ENCODE data around the gene IP6K3. TPM values are rescaled to one million over a fixed set of nuclear protein-coding genes. Genes with fewer than 3 reads are reported as not detected.
A peak's percentile ranks its signal among the peaks of the same experiment; 100 is the strongest.

IP6K3 gene
- total RNA-seq, 1 donor from 2014 or later, result 0.16 TPM

DNA sequence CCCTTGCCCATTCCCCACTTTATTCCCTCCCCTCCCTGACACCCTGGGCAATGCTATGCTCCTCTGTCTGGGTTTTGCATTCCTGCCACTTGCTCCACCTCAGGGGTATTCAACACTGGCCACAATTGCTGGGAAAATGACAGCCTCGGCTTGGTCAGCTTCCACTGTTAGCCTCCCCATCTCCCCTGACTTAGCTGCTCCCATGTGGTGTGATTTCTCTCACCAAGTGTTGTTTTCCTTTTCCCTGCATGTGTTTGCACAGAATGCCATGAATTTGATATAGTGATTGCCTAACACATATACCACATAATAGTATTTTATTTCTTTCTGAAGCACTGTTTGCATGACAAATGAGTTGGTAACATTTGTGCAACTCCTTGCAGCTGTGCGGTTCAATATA is 43.7 kb upstream of the IP6K3 start:
- Mint-ChIP-seq H3K36me3 (peaks cover 4% of the 10 kb centered on the region), H3K27ac (no peak overlapping the region), H3K27me3 (ENCODE audit: low read depth) (peaks cover 11% of the 10 kb centered on the region), H3K9me3 (no peaks in the 10 kb centered on the region), H3K4me1 (peaks cover 41% of the 10 kb centered on the region), H3K4me3 (peak overlapping the region; percentile 12)
- TF ChIP-seq, protein P1, sequence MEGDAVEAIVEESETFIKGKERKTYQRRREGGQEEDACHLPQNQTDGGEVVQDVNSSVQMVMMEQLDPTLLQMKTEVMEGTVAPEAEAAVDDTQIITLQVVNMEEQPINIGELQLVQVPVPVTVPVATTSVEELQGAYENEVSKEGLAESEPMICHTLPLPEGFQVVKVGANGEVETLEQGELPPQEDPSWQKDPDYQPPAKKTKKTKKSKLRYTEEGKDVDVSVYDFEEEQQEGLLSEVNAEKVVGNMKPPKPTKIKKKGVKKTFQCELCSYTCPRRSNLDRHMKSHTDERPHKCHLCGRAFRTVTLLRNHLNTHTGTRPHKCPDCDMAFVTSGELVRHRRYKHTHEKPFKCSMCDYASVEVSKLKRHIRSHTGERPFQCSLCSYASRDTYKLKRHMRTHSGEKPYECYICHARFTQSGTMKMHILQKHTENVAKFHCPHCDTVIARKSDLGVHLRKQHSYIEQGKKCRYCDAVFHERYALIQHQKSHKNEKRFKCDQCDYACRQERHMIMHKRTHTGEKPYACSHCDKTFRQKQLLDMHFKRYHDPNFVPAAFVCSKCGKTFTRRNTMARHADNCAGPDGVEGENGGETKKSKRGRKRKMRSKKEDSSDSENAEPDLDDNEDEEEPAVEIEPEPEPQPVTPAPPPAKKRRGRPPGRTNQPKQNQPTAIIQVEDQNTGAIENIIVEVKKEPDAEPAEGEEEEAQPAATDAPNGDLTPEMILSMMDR (IDR thresholded peaks at IDR 0.05; ENCODE audit: unreplicated experiment), result no peak
- no peak for DNase-seq (ENCODE audit: low spot score in 2 of 2, unreplicated experiment in 2 of 2)

DNA sequence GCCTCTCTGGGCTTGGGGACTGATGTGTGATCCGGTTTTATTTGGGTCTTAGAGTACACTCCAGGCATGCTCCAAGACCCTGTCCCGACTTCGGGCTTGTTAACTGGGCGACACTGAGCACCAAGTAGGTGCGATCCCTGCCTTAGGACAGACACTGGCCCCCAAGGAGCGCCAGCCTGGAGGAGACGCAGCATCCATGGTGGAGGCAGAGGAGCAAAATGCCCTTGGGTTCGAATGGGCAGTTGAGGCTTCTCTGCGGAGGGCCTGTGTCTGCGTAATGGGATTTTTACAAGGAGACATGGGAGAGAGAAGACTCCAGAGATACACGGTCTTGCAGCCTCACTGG is 42.8 kb upstream of the IP6K3 start:
- Mint-ChIP-seq H3K36me3 (peaks cover 6% of the 10 kb centered on the region), H3K4me1 (peaks cover 44% of the 10 kb centered on the region), H3K4me3 (peak overlapping the region; percentile 78), H3K27ac (peak overlapping the region; percentile 97), H3K9me3 (no peaks in the 10 kb centered on the region), H3K27me3 (ENCODE audit: low read depth) (peaks cover 6% of the 10 kb centered on the region)
- DNase-seq (ENCODE audit: low spot score in 2 of 2, unreplicated experiment in 2 of 2), result no peak
- TF ChIP-seq, protein P1 (IDR thresholded peaks at IDR 0.05; ENCODE audit: unreplicated experiment), result no peak

DNA sequence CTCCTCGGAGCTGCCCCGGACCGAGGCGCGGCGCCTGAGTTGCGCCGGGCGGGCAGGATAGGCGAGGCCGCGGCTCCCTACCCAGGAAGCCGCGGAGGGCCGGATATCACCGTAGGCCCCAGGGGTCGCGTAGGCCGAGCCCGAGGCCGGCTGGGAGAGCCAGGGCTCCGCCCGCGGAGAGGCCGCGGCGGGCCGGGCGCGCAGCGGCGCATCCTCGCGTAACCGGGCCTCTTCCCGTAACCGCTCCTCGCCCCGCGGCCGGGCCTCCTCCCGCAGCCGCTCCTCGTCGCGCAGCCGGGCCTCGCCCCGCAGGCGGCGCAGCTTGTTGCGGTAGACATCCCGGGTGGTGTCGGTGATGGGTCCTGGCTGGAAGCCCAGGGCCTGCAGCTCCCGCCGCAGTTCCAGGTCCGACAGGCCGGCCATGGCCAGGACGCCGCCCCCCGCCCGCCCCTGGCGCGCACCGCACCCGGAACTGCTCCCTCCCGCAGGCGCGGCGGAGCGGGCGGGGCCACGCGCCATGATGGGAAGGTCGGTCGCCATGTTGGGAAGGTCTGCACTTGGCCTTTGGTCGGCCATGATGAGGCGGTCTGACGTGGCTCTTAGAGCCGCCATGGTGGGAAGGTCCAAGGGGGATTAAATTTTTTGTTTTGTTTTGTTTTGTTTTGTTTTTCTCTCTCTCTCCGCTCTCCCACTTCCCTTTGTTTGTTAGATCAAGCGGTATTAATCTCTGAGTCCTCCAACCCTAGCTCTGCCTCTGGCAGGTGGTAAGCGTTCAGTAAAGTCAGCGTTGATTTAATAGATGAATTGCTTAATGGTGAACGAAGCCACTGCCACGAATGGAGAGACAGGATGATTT is 42.2 kb upstream of the IP6K3 start, which contains the start of gene LEMD2:
LEMD2 (minus strand) TSS at position 437 of the 856 bp plus-strand sequence; CDS start at position 423, 14 bp downstream.
- H3K4me1 Mint-ChIP-seq, result peaks cover 44% of the 10 kb centered on the region
- peak within 1 kb of the TSS; percentile 99 for H3K27ac Mint-ChIP-seq
- H3K36me3 Mint-ChIP-seq, result peaks cover 7% of the 10 kb centered on the region
- DNase-seq (ENCODE audit: low spot score in 2 of 2, unreplicated experiment in 2 of 2), result peak; percentile 87 to 92
- no peaks in the 10 kb centered on the region for H3K9me3 Mint-ChIP-seq
- TF ChIP-seq, protein P1 (IDR thresholded peaks at IDR 0.05; ENCODE audit: unreplicated experiment), result no peak
- H3K4me3 Mint-ChIP-seq, result peak within 1 kb of the TSS; percentile 95
- H3K27me3 Mint-ChIP-seq (ENCODE audit: low read depth), result peaks cover 6% of the 10 kb centered on the region

DNA sequence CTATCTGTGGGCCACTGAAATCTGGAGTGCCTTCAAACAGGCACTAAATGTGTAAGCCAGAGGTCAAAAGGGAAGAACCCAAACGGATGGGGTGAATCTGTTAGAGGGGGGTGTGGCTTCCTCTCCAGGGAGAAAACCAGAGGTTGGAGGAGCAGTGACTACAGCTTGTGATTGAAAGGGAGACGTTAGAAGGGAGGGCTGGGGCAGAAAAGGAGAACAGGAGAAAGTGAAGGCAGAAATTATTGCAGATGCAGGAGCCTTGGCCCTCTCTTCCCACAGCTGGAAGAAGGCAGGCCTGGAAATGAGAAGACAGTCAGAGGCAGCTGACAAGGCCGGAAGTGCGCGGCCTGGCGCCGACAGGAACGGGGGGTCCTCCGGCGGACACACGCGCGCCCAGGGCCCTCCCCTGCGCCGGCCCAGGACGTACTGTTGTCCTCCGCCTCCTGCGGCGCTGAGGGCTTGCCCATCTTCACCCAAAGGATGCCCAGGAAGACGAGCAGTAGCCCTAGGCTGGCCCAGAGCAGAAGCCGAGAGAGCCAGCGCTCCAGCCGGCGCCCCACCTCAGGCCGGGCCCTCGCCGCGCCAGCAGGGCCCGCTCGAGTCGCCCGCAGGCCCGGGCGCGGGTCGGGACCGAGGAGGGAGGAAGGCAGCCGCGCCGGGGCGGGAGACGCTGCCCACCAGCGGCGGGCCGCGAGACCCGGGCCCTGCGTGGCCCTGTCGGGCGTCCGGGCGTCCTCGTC is 41.4 kb upstream of the IP6K3 start:
- peaks cover 44% of the 10 kb centered on the region for H3K4me1 Mint-ChIP-seq
- H3K27ac Mint-ChIP-seq, result peak overlapping the region; percentile 99
- H3K4me3 Mint-ChIP-seq, result peak overlapping the region; percentile 95
- H3K9me3 Mint-ChIP-seq, result no peaks in the 10 kb centered on the region
- H3K27me3 Mint-ChIP-seq (ENCODE audit: low read depth), result no peaks in the 10 kb centered on the region
- DNase-seq (ENCODE audit: low spot score in 2 of 2, unreplicated experiment in 2 of 2), result peak; percentile 51 to 64
- peaks cover 13% of the 10 kb centered on the region for H3K36me3 Mint-ChIP-seq
- TF ChIP-seq, protein P1 (IDR thresholded peaks at IDR 0.05; ENCODE audit: unreplicated experiment), result no peak

DNA sequence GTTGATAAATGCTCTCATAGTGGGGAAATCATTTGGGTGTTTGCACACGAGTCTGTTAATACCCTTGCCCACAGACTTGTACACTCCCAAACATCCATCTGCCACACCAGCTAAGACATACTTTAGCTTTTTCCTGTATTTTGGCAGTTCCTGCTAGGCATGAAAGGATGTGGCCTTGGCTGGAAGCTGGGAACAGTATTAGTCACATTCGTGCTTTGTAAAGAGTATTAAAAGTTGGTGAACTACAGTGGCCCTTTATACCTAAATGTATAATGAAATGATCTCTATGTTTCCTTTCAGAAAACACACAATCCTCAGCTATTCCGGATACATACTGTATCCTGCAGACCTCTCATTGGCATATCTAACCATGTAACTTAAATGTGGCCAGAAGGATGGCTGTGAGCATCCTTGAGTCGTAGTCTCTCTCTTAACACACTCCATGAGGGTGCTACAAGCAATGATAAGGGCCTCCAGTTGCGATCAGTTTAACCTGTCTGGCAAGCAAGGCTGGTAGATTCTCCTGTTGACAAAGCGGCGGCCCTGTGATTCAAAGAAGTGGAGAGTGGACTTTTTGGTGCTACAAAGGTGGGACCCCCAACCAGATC is 40.7 kb upstream of the IP6K3 start:
- no peak for DNase-seq (ENCODE audit: low spot score in 2 of 2, unreplicated experiment in 2 of 2)
- TF ChIP-seq, protein P1 (IDR thresholded peaks at IDR 0.05; ENCODE audit: unreplicated experiment), result no peak
- peaks cover 44% of the 10 kb centered on the region for H3K4me1 Mint-ChIP-seq

More for the DNA sequence above, 40.7 kb upstream of the IP6K3 start:
- peak overlapping the region; percentile 95 for H3K4me3 Mint-ChIP-seq
- H3K9me3 Mint-ChIP-seq, result no peaks in the 10 kb centered on the region
- no peaks in the 10 kb centered on the region for H3K27me3 Mint-ChIP-seq (ENCODE audit: low read depth)
- H3K36me3 Mint-ChIP-seq, result peaks cover 13% of the 10 kb centered on the region
- H3K27ac Mint-ChIP-seq, result peak overlapping the region; percentile 99
